BE2C (cell line): ENCODE measurements around the gene CDH10.

ENCODE experiments used
- DNase-seq: peaks from one replicate; pipeline ENCODE4 v3.0.0-alpha.2; 2020
- H3K27me3 ChIP-seq: fragments of 250-450 bp; sonication (Bioruptor Pico); 2 replicates; pipeline ENCODE4 v1.5.1; 2020; ENCODE audit warnings: mild to moderate bottlenecking
- H3K36me3 ChIP-seq: fragments of 250-450 bp; sonication (Bioruptor Pico); 2 replicates; pipeline ENCODE4 v1.5.1; 2020; ENCODE audit warnings: mild to moderate bottlenecking
- H3K4me1 ChIP-seq: fragments of 250-450 bp; sonication (Bioruptor Pico); 2 replicates; pipeline ENCODE4 v1.5.1; 2020
- H3K4me3 ChIP-seq: 2 replicates; pipeline ENCODE4 v1.5.1; 2011; ENCODE audit warnings: low read depth, low read length
- H3K9me3 ChIP-seq: fragments of 250-450 bp; sonication (Bioruptor Pico); 2 replicates; pipeline ENCODE4 v1.5.1; 2020
- CTCF ChIP-seq: IDR thresholded peaks from 2 replicates; pipeline ENCODE4 v1.5.1; 2012; ENCODE audit warnings: mild to moderate bottlenecking, low read depth, low read length

Gene CDH10

GRCh38 chr5:24646915-24647314 is 2.1 kb upstream of the CDH10 start:
- no peaks in the 10 kb centered on the region for H3K36me3 ChIP-seq
- H3K27me3 ChIP-seq: no peaks in the 10 kb centered on the region
- no peaks in the 10 kb centered on the region for H3K9me3 ChIP-seq
- TF ChIP-seq CTCF: no peak
- DNase-seq: no peak
- no peaks in the 10 kb centered on the region for H3K4me1 ChIP-seq
- no peak overlapping the region for H3K4me3 ChIP-seq

GRCh38 chr5:24645483-24645882 is 705 bp upstream of the CDH10 start:
- H3K27me3 ChIP-seq: no peaks in the 10 kb centered on the region
- H3K4me1 ChIP-seq: no peaks in the 10 kb centered on the region
- no peaks in the 10 kb centered on the region for H3K36me3 ChIP-seq
- no peak for TF ChIP-seq CTCF
- H3K9me3 ChIP-seq: no peaks in the 10 kb centered on the region
- peak overlapping the region; percentile 81 for H3K4me3 ChIP-seq
- DNase-seq: no peak

DNA sequence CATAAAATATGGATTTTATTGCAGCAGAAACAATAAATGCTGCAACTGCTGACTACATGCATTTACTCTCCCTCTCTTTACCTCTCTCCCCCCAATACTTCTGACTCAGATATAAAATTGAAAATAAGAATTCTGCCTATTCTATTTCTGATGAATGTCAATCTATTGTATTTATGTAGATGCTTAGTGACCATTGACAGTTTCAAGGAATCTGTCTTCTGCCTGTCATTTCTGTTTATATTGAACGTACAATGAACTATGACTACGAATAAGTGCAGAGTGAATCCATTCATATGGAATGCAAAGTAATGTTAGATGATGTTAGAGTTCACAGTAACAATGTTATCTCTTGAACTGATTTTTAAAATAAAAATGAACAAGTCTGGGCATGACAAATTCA is 898 bp downstream of the CDH10 start:
- DNase-seq: no peak
- H3K4me3 ChIP-seq: peak overlapping the region; percentile 81
- H3K9me3 ChIP-seq: no peaks in the 10 kb centered on the region
- no peaks in the 10 kb centered on the region for H3K27me3 ChIP-seq
- no peak for TF ChIP-seq CTCF
- H3K36me3 ChIP-seq: no peaks in the 10 kb centered on the region
- H3K4me1 ChIP-seq: no peaks in the 10 kb centered on the region

DNA sequence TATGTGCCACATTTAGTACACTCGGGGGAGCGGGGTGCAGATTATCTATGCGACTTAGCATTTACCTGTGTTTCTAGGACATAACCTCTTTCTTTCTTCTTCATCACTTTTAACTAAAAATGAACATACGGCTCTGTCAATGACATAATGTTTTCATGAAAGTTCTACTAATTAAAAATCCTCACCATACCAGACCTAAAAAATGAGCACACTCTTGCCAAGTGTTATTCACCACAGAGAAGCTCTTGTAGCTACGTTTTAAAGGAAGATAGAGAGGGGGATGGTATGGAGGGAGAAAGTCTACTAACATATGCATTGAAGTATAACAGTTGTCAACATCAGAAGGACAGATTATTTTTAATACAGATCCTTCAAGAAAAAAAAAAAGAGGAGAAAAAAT is 1.6 kb downstream of the CDH10 start:
- DNase-seq: no peak
- H3K4me3 ChIP-seq: peak overlapping the region; percentile 81

DNA sequence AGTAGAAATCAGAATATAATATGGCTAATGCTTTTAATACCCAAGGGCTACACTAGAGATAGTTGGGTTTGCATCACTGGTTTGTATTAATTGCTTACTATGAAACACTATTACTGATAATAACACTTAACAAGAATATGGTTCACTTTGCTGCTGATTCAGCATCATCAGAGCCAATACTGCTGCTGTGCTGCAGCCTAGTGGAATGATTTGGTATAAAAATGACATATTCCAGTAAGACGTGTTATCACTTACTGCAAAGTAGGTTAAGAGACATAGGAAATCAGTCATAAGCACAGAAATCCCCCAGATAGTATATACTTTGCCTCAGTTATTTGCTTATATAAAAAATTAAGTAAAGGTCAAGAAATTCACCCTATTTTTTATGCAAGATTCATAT is 2.8 kb downstream of the CDH10 start:
- peak; percentile 50 for DNase-seq
- no peaks in the 10 kb centered on the region for H3K36me3 ChIP-seq
- no peaks in the 10 kb centered on the region for H3K27me3 ChIP-seq
- TF ChIP-seq CTCF: peak; percentile 83
- H3K4me3 ChIP-seq: no peak overlapping the region
- no peaks in the 10 kb centered on the region for H3K9me3 ChIP-seq
- H3K4me1 ChIP-seq: no peaks in the 10 kb centered on the region

More for the DNA sequence above, 1.6 kb downstream of the CDH10 start:
- Histone ChIP-seq H3K36me3 (no peaks in the 10 kb centered on the region), H3K9me3 (no peaks in the 10 kb centered on the region), H3K4me1 (no peaks in the 10 kb centered on the region), H3K27me3 (no peaks in the 10 kb centered on the region)
- TF ChIP-seq CTCF: no peak

- Histone ChIP-seq H3K9me3 (peaks cover 3% of the 10 kb centered on the region; the same call in 1 of the 2 replicates), H3K36me3 (no peaks in the 10 kb centered on the region; the same call in 1 of the 2 replicates), H3K4me1 (no peaks in the 10 kb centered on the region; the same call in 1 of the 2 replicates), H3K27me3 (no peaks in the 10 kb centered on the region), H3K4me3 (no peak overlapping the region)
- TF ChIP-seq CTCF: no peak
- DNase-seq: no peak
Measured at GRCh38 chr5:24635209-24635608, 9.6 kb downstream of the CDH10 start.
